ENCODE measurements around the gene CDHR2.

The CDHR2 gene

GRCh38 chr5:176529116-176529740 is 19.9 kb upstream of the CDHR2 start:
- TF ChIP-seq CTCF (IDR thresholded peaks at IDR 0.05): no peak
- TF ChIP-seq ZFX (IDR thresholded peaks at IDR 0.05; ENCODE audit: borderline replicate concordance): no peak
- no peak overlapping the region for H3K27ac ChIP-seq

GRCh38 chr5:176529741-176530141 is 19.4 kb upstream of the CDHR2 start:
- no peak overlapping the region for H3K27ac ChIP-seq
- TF ChIP-seq ZFX (IDR thresholded peaks at IDR 0.05; ENCODE audit: borderline replicate concordance) (no peak), CTCF (IDR thresholded peaks at IDR 0.05) (no peak)

GRCh38 chr5:176530393-176530982 is 18.7 kb upstream of the CDHR2 start:
- TF ChIP-seq CTCF (IDR thresholded peaks at IDR 0.05) (no peak), ZFX (IDR thresholded peaks at IDR 0.05; ENCODE audit: borderline replicate concordance) (no peak)
- no peak overlapping the region for H3K27ac ChIP-seq

DNA sequence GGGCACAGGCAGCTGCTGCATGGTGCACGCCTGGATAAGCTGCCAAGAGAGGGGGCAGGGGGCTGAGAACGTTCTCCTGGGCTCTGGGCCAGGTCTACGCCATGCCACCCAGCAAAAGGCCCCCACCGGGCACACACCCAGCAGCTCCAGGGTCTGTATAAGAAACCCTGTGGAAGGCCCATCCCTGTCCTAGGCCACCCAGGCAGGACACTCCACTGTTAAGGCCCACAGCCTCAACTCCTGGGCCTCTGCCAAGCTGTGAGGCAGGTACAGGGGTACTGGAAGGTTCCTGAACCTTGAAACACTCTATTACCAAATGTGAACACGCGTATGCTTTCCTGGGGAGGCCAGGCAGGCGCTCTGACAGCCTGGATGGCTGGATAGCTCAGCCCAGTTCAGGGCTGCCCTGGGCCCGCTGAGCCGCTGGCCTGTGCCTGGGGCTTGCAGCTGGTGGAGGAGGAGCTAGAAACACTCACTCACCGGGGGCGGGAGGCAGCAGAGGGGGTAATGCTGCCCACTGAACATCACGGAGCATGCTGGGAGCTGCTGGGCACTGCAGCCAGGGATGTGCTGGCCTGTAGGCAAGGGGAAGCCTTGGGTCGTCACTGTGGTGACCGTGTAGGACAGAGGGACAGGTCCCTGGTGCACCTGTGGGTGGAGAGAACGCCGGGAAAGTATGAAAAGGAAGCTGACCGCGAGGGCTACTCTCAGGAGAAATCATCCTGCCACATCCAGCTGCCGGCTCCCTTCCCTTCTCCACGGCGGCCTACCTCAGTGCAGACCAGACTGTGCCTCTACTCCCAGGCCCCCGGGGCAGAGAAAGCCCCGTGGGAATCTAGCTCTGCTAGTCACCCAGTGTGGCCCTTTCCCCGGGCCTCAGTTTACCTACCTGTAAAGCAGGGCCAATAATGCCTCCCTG is 17.9 kb upstream of the CDHR2 start:
- no peak overlapping the region for H3K27ac ChIP-seq
- TF ChIP-seq ZFX (IDR thresholded peaks at IDR 0.05; ENCODE audit: borderline replicate concordance) (no peak), CTCF (IDR thresholded peaks at IDR 0.05) (no peak)

DNA sequence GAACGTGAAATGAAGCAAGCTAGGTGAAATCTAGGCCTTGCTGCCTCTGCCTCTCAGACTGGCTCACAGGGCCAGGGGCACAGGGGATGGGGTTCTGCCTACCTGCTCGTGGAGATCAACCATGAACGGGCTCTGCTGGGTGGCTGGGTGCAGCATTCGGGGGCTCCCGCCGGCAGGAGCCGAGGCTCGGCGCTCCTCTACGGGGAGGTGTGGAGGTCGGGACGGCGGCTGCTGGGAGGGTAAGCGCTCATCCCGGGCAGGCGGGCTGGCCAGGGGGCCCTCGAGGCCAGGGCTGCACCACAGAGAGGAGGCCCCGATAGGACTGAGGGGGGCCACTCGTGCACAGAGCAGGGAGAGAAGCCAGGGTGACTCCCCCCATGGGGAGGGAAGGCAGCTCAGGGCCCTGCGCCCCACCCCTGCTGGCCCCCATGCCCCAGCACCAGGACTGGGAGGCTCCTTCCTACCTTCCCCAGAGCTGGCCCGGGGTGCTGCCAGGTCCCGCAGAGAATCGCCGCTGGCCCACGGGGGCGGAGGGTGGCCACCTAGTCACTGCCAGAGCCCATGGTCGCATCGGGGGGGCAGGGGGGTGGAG is 17.1 kb upstream of the CDHR2 start:
- no peak overlapping the region for H3K27ac ChIP-seq
- no peak for TF ChIP-seq ZFX (IDR thresholded peaks at IDR 0.05; ENCODE audit: borderline replicate concordance)
- TF ChIP-seq CTCF (IDR thresholded peaks at IDR 0.05): no peak

GRCh38 chr5:176532795-176533194 is 16.3 kb upstream of the CDHR2 start:
- H3K27ac ChIP-seq: no peak overlapping the region
- no peak for TF ChIP-seq CTCF (IDR thresholded peaks at IDR 0.05)
- no peak for TF ChIP-seq ZFX (IDR thresholded peaks at IDR 0.05; ENCODE audit: borderline replicate concordance)
